PFSK-1 (cell line): ENCODE data around the gene BAX.

Experiments
- FOXP2 ChIP-seq: optimal IDR thresholded peaks from 2 replicates; pipeline ENCODE3; 2011; ENCODE audit warnings: borderline replicate concordance, control low read depth, inconsistent platforms; ENCODE audit not compliant: insufficient read depth; ENCODE audit errors: extremely low read length, extremely low read depth
- POLR2AphosphoS5 ChIP-seq: IDR thresholded peaks from 2 replicates; pipeline ENCODE4 v1.6.1; 2012; ENCODE audit warnings: low read depth, mild to moderate bottlenecking, control low read depth, low read length, moderate library complexity
- SIN3A ChIP-seq: IDR thresholded peaks from 2 replicates; pipeline ENCODE4 v1.6.1; 2012; ENCODE audit warnings: mild to moderate bottlenecking, low read length, moderate library complexity, borderline replicate concordance; ENCODE audit not compliant: insufficient read depth
- TAF1 ChIP-seq: IDR thresholded peaks from 2 replicates; pipeline ENCODE4 v1.6.1; 2012; ENCODE audit warnings: low read length, control low read depth, borderline replicate concordance; ENCODE audit not compliant: insufficient read depth
- TF ChIP-seq, protein P1 (sequence below), 2 experiments: IDR thresholded peaks; 2 replicates each; pipeline versions ENCODE4 v1.6.1 to v1.8.0; 2011 to 2012; ENCODE audit warnings: low read depth in 2 of 2, low read length in 2 of 2, control low read depth in 1 of 2, inconsistent platforms in 1 of 2, mild to moderate bottlenecking in 1 of 2, moderate library complexity in 1 of 2; ENCODE audit not compliant: insufficient read depth in 1 of 2

The BAX gene

DNA sequence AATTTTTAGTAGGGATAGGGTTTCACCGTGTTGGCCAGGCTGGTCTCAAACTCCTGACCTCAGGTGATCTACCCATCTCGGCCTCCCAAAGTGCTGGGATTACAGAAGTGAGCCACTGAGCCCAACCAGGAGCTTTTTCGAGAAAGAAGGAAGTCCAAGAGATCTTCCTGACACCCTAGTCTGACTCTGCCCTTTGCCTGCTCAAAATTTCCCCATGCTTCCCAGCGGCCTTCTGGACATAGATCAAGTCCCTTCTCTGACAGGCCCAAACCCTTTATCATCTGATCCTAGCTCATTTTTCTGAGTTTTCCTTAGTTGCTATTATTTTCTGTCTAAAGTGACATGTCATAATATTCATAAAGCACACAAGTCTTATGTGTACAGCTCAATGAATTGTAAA, 1.5 kb upstream of the BAX start:
- TF ChIP-seq TAF1 (no peak), SIN3A (no peak), POLR2AphosphoS5 (no peak), FOXP2 (no peak)
- TF ChIP-seq, protein P1, sequence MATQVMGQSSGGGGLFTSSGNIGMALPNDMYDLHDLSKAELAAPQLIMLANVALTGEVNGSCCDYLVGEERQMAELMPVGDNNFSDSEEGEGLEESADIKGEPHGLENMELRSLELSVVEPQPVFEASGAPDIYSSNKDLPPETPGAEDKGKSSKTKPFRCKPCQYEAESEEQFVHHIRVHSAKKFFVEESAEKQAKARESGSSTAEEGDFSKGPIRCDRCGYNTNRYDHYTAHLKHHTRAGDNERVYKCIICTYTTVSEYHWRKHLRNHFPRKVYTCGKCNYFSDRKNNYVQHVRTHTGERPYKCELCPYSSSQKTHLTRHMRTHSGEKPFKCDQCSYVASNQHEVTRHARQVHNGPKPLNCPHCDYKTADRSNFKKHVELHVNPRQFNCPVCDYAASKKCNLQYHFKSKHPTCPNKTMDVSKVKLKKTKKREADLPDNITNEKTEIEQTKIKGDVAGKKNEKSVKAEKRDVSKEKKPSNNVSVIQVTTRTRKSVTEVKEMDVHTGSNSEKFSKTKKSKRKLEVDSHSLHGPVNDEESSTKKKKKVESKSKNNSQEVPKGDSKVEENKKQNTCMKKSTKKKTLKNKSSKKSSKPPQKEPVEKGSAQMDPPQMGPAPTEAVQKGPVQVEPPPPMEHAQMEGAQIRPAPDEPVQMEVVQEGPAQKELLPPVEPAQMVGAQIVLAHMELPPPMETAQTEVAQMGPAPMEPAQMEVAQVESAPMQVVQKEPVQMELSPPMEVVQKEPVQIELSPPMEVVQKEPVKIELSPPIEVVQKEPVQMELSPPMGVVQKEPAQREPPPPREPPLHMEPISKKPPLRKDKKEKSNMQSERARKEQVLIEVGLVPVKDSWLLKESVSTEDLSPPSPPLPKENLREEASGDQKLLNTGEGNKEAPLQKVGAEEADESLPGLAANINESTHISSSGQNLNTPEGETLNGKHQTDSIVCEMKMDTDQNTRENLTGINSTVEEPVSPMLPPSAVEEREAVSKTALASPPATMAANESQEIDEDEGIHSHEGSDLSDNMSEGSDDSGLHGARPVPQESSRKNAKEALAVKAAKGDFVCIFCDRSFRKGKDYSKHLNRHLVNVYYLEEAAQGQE (IDR thresholded peaks at IDR 0.05; ENCODE audit: insufficient read depth in 1 of 2, low read depth in 2 of 2, low read length in 2 of 2), result no peak

DNA sequence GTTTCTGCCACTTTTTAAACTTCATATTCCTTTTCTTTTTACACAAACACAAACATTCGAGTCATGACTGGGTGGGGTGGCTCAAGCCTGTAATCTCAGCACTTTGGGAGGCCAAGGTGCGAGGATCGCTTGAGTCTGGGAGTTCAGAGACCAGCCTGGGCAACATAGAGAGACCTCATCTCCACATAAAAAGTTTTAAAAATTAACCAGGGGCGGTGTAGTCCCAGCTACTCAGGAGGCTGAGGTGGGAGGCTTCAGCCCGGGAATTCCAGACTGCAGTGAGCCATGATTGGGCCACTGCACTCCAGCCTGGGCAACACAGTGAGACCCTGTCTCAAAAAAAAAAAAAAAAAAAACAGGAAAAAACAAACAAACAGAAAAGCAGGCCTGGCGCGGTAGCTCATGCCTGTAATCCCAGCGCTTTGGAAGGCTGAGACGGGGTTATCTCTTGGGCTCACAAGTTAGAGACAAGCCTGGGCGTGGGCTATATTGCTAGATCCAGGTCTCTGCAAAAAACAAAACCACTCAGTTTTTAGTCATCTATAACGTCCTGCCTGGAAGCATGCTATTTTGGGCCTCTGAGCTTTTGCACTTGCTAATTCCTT, 583 bp upstream of the BAX start:
- TF ChIP-seq POLR2AphosphoS5 (no peak), SIN3A (no peak)

DNA sequence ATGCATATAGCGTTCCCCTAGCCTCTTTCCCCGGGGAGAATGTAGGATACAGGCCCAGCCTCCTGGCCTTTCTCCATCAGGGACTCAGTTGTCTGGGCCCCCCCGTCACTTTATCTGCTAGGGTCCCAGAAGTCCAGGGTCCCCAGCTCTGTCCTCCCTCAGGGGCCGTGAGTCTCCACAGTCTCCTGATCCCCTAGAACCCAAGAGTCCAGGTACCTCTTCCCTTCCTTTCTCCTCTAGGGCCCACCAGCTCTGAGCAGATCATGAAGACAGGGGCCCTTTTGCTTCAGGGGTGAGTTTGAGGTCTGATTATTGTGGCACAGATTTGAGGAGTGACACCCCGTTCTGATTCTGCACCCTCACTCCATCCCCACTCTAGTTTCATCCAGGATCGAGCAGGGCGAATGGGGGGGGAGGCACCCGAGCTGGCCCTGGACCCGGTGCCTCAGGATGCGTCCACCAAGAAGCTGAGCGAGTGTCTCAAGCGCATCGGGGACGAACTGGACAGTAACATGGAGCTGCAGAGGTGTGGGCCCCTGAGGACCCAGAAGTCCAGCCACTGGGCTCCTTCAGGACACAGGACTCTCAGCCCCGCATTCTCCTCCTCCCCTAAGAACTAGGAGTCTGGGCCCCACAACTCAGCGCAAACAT, 758 bp downstream of the BAX start:
- TF ChIP-seq POLR2AphosphoS5 (no peak), TAF1 (no peak), SIN3A (no peak), FOXP2 (no peak)
- TF ChIP-seq, protein P1 (IDR thresholded peaks at IDR 0.05; ENCODE audit: insufficient read depth in 1 of 2, low read depth in 2 of 2, low read length in 2 of 2), result no peak

DNA sequence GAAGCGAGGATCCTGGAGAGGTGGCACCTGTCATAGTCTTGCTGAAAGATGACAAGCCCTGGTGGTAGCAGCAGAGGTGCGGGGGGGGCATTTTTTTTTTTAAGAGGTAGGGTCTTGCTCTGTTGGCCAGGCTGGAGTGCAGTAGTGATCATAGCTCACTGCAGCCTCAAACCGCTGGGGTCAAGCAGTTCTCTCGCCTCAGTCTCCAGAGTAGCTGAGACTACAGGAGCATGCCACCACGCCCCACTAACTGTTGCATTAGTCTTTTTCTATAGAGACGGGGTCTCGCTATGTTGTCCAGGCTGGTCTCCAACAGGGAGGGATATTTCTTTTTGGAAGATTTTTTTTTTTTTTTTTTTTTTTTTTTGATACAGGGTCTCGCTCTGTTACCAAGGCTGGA, 3.3 kb downstream of the BAX start:
- TF ChIP-seq TAF1 (no peak), SIN3A (no peak), FOXP2 (no peak), POLR2AphosphoS5 (no peak)
- TF ChIP-seq, protein P1 (IDR thresholded peaks at IDR 0.05; ENCODE audit: insufficient read depth in 1 of 2, low read depth in 2 of 2, low read length in 2 of 2), result no peak

DNA sequence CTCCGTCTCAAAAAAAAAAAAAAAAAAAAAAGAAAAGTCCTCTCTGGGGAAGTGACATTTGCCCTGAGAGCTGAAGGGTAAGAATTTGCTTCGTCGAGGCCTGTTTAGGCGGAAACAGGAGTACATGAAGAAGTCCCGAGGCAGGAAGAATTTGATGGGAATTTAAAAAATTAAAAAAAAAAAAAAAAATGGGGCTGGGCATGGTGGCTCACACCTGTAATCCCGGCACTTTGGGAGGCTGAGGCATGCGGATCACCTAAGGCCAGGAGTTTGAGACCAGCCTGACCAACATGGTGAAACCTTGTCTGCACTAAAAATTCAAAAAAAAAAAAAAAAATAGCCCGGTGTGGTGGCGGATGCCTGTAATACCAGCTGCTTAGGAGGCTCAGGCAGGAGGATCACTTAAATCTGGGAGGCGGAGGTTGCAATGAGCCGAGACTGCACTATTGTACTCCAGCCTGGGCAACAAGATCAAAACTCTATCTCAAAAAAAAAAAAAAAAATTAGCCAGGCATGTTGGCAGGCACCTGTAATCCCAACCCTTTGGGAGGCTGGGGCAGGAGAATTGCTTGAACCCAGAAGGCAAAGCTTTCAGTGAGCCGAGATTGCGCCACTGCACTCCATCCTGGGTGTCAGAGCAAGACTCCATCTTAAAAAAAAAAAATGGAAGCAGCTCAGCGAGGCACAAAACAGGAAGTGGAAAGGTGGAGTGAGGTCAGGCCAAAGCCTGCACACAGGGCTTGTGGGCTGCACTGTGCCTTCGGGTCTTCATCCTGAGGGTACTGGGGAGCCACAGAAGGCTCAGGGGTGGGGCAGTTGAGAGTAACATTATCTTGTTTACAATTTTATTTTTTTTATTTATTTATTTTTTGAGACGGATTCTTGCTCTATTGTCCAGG, 4.9 kb downstream of the BAX start:
- TF ChIP-seq FOXP2 (no peak), POLR2AphosphoS5 (no peak), SIN3A (no peak), TAF1 (no peak)
- TF ChIP-seq, protein P1 (IDR thresholded peaks at IDR 0.05; ENCODE audit: insufficient read depth in 1 of 2, low read depth in 2 of 2, low read length in 2 of 2), result no peak
